ENCODE data around the gene ALKBH4.
"Not testable (repeated sequence)": the region's sequence is repeated elsewhere in the genome, so short reads cannot be mapped to it uniquely, and the experiment has no call there.

Gene ALKBH4, protein sequence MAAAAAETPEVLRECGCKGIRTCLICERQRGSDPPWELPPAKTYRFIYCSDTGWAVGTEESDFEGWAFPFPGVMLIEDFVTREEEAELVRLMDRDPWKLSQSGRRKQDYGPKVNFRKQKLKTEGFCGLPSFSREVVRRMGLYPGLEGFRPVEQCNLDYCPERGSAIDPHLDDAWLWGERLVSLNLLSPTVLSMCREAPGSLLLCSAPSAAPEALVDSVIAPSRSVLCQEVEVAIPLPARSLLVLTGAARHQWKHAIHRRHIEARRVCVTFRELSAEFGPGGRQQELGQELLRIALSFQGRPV

GRCh38 chr7:102464577-102465280 lies at the start of gene ALKBH4, which contains the start of gene LRWD1:
Gene ALKBH4, minus strand, starts transcription at chr7:102464863. Its CDS starts 27 bp downstream, at chr7:102464836.
Gene LRWD1, plus strand, starts transcription at chr7:102464984. Its CDS starts 97 bp downstream, at chr7:102465081.
- DNase-seq (ENCODE audit: low spot score), result peak; percentile 98

DNA sequence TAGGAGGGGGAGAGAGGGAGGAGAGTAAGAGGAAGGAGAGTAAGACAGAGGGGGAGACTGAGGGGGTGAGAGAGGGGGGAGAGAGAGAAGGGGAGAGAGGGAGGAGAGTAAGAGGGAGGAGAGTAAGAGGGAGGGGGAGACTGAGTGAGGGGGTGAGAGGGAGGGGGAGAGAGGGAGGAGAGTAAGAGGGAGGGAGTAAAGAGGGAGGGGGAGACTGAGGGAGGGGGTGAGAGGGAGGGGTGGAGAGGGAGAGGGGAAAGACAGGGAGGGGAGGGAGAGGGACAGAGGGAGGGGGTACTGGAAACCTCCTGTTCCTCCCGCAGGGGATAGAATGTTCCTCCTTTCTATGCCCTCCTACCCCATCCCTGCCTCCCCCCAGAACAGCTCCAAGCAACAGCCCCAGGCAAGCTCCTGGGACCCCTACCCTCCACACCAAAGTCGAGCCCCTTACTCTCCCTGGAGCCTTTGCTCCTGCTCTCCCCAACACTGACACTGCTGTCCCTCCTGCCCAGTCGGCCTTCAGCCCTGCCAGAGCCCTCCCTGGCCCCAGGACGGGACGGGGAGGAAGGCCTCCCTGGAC lies 48.1 kb upstream of the ALKBH4 start:
- DNase-seq (ENCODE audit: low spot score), result not testable (repeated sequence)

DNA sequence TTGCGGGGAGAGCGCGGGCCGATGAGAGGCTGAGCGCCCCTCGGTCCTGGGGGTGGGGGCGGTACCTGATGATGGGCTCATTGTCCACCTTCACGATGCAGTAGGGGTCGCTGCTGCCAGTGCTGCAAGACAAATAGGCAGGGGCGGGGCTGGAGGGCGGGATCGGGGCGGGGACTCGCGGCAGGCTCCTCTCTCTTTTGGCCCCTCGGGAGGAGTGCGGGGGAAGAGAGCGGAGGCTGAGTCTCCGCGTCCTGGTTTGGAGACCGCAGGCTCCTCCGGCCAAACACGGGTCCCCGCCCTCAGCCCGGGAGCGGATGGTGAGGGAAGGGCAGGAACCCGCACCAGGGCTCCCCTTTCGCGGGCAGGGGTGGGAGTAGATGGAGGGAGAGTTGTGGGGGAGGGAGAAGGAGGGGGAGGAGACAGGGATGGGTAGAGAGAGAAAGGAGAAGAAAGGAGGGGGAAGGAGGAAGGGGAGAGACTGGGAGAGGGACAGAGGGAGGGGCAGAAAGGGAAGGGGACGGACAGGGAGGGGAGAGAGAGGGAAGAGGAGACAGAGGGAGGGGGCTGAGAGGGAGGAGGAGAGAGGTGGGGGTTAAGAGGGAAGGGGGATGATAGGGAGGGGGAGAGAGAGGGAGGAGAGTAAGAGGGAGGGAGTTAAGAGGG lies 47.3 kb upstream of the ALKBH4 start:
- DNase-seq (ENCODE audit: low spot score), result not testable (repeated sequence)

DNA sequence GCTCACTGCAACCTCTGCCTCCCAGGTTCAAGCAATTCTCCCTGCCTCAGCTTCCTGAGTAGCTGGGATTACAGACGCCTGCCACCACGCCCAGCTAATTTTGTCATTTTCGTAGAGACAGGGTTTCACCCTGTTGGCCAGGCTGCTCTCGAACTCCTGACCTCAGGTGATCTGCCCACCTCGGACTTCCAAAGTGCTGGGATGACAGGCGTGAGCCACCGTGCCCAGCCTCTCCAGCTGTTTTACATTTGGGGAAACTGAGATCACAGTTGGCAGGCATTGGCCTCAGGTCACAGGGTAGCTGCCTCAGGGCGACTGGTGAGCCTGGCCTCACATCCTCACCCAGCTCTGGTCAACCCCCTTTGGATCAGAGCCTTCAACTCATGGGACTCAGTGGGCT lies 45.9 kb upstream of the ALKBH4 start:
- DNase-seq (ENCODE audit: low spot score), result not testable (repeated sequence)

- not testable (repeated sequence) for DNase-seq (ENCODE audit: low spot score)
Measured at GRCh38 chr7:102507410-102508088, 42.9 kb upstream of the ALKBH4 start.

DNA sequence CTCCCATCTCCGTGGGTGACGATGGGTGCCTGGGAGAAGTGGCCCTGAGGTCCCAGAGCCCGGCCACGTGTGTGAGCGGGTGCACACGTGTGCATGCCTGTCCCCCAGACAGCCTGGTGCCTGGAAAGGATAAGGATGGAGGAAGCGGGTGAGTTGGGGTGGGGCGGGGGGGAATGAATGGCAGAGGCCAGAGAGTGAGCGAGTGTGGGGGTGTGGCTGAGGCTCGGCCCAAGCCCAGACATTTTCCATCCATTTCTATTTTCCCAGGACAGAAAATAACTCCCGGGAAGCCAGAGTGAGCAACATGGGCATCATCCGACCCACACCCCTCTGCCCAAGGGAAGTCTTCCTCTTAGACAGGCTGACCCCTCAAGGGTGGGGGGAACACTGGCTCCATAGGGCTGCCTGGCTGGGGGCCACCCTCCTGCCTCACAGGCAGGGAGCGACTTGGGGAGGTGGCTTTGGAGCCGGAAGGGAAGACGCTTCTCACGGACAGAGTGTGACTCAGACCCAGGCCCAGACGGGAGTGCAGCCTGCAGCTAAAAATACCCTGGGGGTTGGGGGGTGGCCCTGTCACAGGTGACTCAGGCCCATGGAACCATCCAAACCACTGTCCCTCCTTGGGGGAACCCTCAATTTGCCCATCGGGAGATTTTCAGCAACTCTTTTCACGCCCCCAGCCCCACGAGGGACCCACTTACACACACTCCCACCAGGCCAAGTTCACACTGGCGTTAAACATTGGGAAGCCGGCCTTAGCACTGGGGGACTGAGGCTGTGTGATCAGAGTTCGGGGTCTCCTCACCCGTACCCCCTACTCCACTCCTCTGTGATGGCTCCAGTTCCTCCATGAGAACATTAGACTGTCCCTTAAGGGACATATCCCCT lies 40.9 kb upstream of the ALKBH4 start:
- not testable (repeated sequence) for DNase-seq (ENCODE audit: low spot score)

DNA sequence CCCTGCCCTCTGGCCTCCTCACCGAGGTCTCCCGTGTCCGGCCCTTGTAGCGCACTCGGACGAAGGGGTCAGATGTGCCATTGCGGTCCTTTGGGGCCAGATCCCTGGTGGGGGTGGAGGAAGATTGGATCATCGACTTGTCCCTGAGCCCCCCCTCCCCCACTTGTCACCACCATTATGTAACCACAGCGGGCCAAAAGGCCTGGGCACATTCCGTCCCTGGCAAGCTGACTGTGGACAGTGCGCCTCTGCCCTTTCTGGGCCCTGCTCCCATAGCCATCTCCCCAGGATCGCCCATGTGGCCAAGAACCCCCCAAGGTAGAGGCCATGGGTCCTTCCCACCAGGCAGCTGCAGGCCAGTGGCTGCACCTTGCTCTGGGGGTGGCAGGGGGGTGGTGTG lies 38.5 kb upstream of the ALKBH4 start:
- not testable (repeated sequence) for DNase-seq (ENCODE audit: low spot score)

GRCh38 chr7:102498321-102498720 lies 33.7 kb upstream of the ALKBH4 start:
- not testable (repeated sequence) for DNase-seq (ENCODE audit: low spot score)

GRCh38 chr7:102497308-102497707 lies 32.6 kb upstream of the ALKBH4 start:
- DNase-seq (ENCODE audit: low spot score), result not testable (repeated sequence)

DNA sequence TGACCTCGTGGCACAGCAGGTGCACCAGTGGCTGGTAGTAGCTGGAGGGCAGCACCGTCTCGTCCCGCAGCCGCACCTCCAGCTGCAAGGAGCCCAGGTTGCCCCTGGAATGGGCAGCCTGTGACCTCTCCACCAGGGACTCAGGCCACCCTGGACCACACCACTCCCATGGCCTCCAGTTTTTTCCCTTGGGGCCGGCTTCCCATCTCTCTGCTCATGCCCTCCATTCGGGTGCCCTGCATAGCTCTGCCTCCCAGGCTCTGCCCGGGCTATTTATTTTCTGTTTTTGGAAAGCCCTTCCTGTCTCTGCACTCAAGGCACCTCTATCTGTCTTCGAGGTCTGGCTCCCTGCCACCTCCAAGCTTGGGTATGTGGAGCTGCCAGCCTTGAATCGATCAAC lies 32.2 kb upstream of the ALKBH4 start:
- DNase-seq (ENCODE audit: low spot score), result not testable (repeated sequence)

DNA sequence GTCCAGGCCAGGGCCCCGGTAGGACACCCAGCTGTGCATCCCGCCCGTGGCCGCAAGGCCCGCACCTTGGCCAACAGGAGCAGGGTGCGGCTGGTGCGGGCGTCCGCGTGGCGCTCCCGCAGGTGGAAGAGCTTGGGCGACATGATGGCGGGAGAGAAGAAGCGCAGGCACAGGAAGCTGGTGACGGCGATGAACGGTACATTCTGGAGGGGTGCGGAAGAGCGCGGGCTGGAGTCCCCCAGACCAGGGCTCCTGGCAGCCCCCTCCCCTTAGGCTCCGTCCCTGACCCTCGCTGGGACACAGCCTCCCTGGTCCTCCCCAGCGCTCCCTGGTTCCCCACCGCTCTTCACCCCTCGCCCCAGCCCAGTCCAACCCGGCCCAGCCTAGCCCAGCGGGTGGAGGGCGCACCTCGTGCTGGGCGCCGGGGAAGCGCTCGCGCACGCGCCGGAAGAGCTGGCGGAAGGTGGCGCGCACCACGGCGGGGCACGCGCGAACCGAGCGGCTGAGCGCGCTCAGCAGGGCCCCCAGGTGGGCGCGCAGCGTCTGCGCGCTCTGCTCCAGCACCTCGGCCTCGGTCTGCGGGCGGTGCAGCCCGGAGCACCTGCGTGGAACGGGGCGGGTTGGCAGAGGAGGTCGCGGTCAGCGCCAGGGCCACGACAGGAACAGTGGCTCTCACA lies 29.9 kb upstream of the ALKBH4 start:
- DNase-seq (ENCODE audit: low spot score), result not testable (repeated sequence)

DNA sequence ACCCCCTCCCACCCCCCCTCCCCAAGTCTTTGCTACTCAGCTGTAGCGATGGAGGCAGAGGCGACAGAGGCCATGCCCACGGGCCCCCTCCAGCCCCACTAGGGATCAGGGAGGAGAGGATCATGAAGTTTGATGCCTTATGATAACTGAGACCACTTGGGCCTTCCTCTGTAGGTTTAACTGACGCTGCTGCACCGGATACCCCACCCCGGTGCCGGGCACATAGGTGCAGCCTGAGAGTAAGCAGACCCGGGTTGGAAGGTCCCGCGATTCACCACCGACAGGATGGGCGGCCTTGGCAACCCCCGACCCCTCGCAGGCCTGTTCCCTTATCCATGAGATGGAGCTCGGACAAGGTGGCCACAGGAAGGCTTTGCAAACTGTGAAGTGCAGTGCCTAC lies 29.4 kb upstream of the ALKBH4 start:
- not testable (repeated sequence) for DNase-seq (ENCODE audit: low spot score)

GRCh38 chr7:102493220-102493935 lies 28.7 kb upstream of the ALKBH4 start:
- DNase-seq (ENCODE audit: low spot score), result not testable (repeated sequence)

GRCh38 chr7:102490529-102491075 lies 25.9 kb upstream of the ALKBH4 start:
- not testable (repeated sequence) for DNase-seq (ENCODE audit: low spot score)

DNA sequence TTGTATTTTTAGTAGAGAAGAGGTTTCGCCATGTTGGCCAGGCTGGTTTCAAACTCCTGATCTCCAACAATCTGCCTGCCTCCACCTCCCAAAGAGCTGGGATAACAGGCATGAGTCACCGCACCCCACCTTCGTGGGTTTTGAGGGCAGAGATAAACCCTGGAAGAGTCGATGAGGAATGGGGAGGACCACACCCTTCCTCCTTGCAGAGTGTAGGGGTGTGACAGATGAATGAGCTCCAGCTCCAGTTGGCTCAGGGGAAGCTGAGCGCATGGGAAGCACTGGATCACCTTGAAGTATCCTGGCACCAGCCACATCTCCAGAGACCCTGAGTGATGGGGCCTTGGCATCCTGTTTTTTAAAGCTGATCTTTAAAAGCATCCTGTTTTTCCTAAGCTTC lies 19.7 kb upstream of the ALKBH4 start:
- not testable (repeated sequence) for DNase-seq (ENCODE audit: low spot score)

DNA sequence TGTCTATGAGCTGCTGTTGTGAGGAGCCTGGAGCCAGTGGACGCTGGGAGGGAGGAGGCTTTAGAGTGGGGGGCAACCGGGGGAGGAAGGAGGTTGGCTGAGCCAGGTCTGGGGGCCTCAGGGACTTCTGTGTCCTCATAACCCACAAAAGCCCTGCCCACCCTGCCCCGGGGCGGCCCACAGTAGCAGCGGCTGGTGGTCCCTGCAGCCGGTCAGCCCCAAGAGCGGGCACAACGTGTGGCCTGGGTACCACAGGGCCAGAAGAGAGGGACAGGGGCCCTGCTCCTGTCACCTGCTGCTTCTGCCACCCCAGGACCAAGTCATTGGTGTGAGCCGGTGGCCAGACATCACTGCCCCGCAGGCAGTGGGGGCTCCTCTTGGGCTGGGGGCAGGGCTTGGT lies 17.3 kb upstream of the ALKBH4 start:
- not testable (repeated sequence) for DNase-seq (ENCODE audit: low spot score)

DNA sequence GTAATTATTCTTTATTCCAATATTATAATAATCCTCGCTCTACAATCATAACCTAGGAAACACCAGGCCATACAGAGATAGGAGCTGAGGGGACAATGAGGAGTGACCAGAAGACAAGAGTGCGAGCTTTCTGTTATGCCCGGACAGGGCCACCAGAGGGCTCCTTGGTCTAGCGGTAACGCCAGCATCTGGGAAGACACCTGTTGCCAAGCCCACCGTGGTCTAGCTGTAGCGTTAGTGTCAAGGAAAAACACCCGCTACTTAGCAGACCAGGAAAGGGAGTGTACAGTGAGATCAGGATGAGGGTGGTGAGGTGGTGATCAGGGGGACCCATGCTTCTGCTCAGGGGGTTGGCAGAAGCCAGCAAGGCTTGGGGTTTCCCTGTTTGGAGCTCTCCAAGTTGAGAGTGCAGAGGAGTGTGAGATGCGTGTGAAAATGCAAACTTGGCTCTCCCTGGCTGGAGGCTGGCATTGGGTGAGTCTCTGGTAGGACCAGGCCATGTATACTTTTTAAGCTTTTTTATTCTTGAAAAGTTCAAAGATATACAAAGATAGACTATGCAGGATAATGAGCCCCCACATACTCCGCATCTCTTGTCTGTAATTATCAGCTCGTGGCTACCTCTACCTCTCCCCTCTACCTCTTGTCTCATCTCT lies 15.4 kb upstream of the ALKBH4 start:
- DNase-seq (ENCODE audit: low spot score), result not testable (repeated sequence)

GRCh38 chr7:102479209-102479584 lies 14.5 kb upstream of the ALKBH4 start:
- not testable (repeated sequence) for DNase-seq (ENCODE audit: low spot score)
